WI38 (cell line): Measurements from ENCODE around the gene DEDD2.

Experiments used
- H3K4me3 ChIP-seq: 2 replicates; pipeline ENCODE4 v1.5.1; 2011; ENCODE audit warnings: low read depth, mild to moderate bottlenecking, control low read depth, low read length
- TF ChIP-seq, protein P1 (sequence below): IDR thresholded peaks from 2 replicates; pipeline ENCODE4 v1.5.1; 2012; ENCODE audit warnings: low read depth, mild to moderate bottlenecking, control low read depth, low read length

DEDD2 gene

DNA sequence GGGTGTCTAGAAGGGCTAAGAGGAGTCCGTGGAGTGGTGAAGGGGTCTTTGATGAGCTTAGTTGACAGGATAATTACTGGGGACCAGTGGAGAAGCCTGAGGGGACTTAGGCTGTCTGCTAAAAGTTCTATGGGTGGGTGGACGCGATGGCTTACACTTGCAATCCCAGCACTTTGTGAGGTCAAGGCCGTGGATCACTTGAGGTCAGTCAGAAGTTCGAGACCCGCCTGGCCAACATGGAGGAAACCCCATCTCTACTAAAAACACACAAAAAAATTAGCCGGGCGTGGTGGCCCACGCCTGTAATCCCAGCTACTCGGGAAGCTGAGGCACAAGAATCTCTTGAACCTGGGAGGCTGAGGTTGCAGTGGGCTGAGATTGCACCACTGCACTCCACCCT, 27.8 kb upstream of the DEDD2 start:
- TF ChIP-seq, protein P1, sequence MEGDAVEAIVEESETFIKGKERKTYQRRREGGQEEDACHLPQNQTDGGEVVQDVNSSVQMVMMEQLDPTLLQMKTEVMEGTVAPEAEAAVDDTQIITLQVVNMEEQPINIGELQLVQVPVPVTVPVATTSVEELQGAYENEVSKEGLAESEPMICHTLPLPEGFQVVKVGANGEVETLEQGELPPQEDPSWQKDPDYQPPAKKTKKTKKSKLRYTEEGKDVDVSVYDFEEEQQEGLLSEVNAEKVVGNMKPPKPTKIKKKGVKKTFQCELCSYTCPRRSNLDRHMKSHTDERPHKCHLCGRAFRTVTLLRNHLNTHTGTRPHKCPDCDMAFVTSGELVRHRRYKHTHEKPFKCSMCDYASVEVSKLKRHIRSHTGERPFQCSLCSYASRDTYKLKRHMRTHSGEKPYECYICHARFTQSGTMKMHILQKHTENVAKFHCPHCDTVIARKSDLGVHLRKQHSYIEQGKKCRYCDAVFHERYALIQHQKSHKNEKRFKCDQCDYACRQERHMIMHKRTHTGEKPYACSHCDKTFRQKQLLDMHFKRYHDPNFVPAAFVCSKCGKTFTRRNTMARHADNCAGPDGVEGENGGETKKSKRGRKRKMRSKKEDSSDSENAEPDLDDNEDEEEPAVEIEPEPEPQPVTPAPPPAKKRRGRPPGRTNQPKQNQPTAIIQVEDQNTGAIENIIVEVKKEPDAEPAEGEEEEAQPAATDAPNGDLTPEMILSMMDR, result no peak
- H3K4me3 ChIP-seq, result no peak overlapping the region

DNA sequence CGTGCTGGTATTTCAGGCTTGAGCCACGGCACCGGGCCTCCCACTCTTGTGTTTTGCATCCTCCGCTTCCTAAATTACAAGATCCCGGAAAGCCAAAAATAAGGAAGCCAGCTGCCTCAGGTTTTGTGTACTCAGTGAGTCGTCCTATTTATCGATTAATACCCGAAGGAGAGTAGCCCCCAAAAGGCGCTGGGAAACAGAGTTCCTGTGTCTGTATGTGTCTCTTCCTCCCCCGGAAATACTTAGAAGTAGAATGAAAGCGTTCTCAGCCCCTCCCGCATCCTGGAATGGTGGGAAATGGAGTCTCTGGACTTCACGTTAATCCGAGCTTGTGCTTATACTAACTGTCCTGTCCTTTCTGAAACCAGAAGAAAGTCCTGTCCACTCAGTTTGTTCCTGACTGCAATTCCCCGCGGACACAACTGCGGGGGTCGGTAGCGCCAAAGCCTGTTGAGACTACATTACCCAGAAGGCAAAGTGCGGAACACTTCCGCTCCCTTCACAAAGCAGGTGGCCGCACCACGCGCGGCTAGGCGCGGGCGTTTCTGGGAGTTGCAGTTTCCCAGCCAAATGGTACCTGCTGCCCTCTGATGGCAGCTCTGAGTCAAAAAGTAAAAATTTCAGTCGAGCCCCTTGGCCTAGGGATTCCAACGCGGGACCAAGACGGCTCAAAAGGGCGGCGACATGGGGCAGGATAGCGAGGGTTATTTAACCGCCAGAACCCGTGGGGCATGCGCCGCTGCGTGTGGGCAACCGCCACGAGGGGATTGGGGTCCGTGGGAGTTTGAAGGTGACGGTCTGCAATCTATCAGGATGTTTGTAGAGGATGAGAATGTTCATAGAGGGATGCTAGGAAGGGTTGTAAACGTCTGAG, 27.1 kb upstream of the DEDD2 start:
- TF ChIP-seq, protein P1, result 0 out of 2 replicates have a peak, but pooled peaks have one; percentile 29
- peak overlapping the region; percentile 88 for H3K4me3 ChIP-seq

DNA sequence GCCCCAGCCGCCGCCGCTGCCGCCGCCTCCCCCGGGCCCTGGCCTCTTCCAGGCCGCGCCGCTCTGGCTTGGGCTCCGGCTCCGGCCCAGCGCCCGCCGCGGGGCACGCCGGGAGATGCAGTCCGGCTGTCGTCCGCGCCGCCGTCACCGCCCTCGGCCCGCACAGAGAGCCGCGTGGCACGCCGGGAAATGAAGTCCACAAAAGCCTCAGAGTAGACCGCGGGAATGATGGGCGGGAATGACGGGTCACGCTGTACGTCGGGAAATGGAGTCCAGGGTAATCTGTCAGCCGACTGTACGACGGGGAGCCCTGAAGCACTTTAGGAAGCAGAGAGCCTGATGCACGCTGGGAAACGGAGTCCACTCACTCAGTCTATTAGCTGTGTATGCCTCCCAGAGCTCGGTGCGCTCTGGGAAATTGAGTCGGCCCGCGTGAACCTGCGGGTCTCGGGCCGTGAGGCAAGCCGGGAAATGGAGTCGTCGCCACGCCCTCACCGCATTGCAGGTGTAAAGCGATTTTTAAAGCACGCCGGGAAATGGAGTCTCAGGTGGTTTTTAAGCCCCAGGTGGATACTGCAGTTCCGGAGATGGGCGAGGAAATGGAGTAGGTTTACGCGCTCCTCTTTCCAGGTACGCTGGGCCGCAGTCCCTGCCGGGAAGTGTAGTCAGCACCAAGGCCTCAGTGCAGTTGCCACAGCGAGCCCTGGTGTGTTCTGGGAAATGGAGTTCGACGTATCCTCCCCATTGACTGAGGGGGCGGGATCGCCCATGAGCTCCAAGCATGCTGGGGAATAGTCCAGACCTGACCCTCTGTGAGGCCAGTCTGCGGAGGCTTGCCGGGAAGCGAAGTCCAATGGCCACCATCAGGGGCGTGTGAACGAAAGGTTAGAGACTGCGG, 25.3 kb upstream of the DEDD2 start, which contains the start of gene GSK3A:
Gene GSK3A (minus strand): TSS at position 91 of the 898 bp plus-strand sequence. CDS start 137 bp downstream, outside the sequence.
- peak within 1 kb of the TSS; percentile 88 for H3K4me3 ChIP-seq
- TF ChIP-seq, protein P1, result no peak

DNA sequence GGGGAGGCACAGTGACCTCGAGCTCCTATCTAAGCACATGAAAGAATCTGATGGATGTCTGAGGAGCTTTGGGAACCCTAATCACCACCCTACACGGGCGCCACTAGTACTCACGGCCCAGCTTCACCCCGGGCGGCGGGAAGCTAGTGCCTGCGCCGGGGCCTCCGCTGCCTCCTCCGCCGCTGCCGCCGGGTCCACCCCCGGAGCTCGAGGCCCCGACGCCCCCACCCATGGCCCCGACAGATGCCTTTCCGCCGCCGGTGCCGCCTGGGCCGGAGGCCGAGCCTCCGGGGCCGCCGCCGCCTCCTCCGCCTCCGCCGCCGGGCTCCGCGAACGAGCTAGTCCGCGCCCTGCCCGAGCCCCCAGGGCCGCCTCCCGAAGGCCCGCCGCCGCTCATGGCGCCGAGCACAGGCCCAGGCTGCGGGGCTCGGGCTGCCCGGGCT, 24.6 kb upstream of the DEDD2 start:
- TF ChIP-seq, protein P1, result no peak
- H3K4me3 ChIP-seq, result peak overlapping the region; percentile 88

DNA sequence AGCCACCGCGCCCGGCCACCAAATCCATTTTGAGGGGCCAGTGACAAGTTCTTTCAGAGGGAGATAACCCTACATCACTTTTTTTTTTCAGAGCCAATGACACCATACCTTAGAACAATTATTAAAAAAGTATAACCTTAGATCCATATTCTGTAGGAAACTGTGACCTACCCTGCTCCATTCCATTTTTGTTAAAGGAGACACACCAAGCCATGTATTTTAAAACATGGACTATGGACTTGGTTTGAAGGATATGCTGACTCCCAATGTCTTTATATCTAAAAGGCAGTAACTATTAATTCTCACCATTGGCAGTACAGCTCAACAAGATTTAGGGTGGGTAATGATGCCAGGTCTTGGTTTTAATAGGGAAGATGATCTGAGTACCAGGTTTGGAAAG, 23.8 kb upstream of the DEDD2 start:
- H3K4me3 ChIP-seq, result peak overlapping the region; percentile 88
- TF ChIP-seq, protein P1, result no peak

DNA sequence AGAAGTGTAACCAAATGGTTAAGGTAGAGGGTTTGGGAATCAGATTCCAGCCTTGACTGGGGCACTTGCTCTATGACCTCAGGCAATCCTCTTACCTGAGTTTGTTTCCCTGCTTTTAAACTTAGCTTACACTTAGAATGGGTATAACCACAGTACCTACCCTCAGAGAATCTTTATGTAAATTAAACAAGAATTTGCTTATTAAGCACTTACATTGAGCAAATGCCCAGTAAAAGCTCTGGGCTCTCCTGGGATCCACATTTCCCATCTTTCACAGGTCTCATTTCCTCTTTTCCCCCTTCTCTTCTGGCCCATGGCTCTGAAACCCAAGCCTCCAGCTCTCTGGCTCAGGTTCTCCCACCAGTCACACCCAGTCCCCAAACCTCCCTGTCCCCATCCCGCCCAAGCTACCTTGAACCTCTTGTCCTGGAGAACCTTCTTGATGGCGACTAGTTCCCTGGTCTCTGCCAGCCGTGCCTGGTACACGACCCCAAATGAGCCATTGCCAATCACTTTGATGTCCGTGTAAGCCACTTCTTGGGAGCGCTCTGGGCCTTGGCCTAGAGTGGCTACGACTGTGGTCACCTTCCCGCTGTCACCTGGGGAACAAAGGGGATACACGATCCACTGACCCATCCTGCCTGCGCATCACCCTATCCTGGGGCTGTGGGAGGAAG, 22.2 kb upstream of the DEDD2 start:
- TF ChIP-seq, protein P1, result no peak
- H3K4me3 ChIP-seq, result no peak overlapping the region
